ENCODE measurements around the gene MTUS2.

Gene MTUS2

DNA sequence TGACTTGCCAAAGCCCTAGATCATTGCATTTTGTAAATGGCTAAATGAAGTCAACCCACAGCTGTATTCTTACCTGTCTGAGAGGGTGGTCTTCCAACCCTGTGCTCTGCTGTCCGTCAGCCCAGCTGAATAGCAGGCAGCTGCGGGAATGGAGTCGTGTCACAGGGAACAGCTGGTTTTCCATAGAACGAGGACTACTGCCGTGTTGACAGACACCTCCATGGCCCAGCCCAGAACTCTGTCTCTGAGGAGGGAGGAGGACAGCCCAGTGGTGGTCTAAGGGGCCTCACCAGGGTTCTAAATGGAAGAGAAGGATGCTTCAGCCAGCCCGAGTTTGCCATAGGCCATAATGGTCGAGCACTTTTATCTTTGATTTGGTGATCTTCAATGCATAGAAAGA, 664.7 kb downstream of the MTUS2 start:
- DNase-seq (ENCODE audit: extremely low spot score) = no peak
- no peak for TF ChIP-seq FOXK2 (IDR thresholded peaks at IDR 0.05)
- no peak for TF ChIP-seq LEF1 (IDR thresholded peaks at IDR 0.05; ENCODE audit: borderline replicate concordance)
- no peak for TF ChIP-seq SUZ12 (IDR thresholded peaks at IDR 0.05)
- no peak for TF ChIP-seq NFRKB (IDR thresholded peaks at IDR 0.05)
- no peak for TF ChIP-seq ARNT (IDR thresholded peaks at IDR 0.05)
- no peak for TF ChIP-seq FOXA1 (IDR thresholded peaks at IDR 0.05)
- no peak for TF ChIP-seq CTBP1 (IDR thresholded peaks at IDR 0.05; ENCODE audit: borderline replicate concordance)
- no peak for TF ChIP-seq BHLHE40 (IDR thresholded peaks at IDR 0.05; ENCODE audit: borderline replicate concordance)
- TF ChIP-seq SP1 (IDR thresholded peaks at IDR 0.05) = no peak
- TF ChIP-seq ZNF384 (IDR thresholded peaks at IDR 0.05) = no peak
- CTCF ChIA-PET = interaction anchor here (1.5 kb wide), 1 partner anchor 13 kb away, joined by 7 read pairs; no protein-coding TSS in a partner anchor
- POLR2A ChIA-PET = no interaction called here

- ChIA-PET CTCF (no interaction called here), POLR2A (no interaction called here)
- TF ChIP-seq LEF1 (IDR thresholded peaks at IDR 0.05; ENCODE audit: borderline replicate concordance) = no peak
- no peak for TF ChIP-seq L3MBTL2 (conservative IDR thresholded peaks at IDR 0.05)
- TF ChIP-seq FOXM1 (IDR thresholded peaks at IDR 0.05; ENCODE audit: borderline replicate concordance) = no peak
- TF ChIP-seq, protein P1, sequence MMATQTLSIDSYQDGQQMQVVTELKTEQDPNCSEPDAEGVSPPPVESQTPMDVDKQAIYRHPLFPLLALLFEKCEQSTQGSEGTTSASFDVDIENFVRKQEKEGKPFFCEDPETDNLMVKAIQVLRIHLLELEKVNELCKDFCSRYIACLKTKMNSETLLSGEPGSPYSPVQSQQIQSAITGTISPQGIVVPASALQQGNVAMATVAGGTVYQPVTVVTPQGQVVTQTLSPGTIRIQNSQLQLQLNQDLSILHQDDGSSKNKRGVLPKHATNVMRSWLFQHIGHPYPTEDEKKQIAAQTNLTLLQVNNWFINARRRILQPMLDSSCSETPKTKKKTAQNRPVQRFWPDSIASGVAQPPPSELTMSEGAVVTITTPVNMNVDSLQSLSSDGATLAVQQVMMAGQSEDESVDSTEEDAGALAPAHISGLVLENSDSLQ (IDR thresholded peaks at IDR 0.05) = no peak
- TF ChIP-seq ZNF384 (IDR thresholded peaks at IDR 0.05) = no peak
- TF ChIP-seq HDGF (IDR thresholded peaks at IDR 0.05; ENCODE audit: borderline replicate concordance) = no peak
- TF ChIP-seq FOXA1 (IDR thresholded peaks at IDR 0.05) = no peak
- TF ChIP-seq FOXK2 (IDR thresholded peaks at IDR 0.05) = no peak
- no peak for TF ChIP-seq SUZ12 (IDR thresholded peaks at IDR 0.05)
- TF ChIP-seq SP1 (IDR thresholded peaks at IDR 0.05) = no peak
- TF ChIP-seq ELF4 (IDR thresholded peaks at IDR 0.05) = no peak
- no peak for DNase-seq (ENCODE audit: extremely low spot score)
Measured at GRCh38 chr13:29486551-29486950, 666.4 kb downstream of the MTUS2 start.

DNA sequence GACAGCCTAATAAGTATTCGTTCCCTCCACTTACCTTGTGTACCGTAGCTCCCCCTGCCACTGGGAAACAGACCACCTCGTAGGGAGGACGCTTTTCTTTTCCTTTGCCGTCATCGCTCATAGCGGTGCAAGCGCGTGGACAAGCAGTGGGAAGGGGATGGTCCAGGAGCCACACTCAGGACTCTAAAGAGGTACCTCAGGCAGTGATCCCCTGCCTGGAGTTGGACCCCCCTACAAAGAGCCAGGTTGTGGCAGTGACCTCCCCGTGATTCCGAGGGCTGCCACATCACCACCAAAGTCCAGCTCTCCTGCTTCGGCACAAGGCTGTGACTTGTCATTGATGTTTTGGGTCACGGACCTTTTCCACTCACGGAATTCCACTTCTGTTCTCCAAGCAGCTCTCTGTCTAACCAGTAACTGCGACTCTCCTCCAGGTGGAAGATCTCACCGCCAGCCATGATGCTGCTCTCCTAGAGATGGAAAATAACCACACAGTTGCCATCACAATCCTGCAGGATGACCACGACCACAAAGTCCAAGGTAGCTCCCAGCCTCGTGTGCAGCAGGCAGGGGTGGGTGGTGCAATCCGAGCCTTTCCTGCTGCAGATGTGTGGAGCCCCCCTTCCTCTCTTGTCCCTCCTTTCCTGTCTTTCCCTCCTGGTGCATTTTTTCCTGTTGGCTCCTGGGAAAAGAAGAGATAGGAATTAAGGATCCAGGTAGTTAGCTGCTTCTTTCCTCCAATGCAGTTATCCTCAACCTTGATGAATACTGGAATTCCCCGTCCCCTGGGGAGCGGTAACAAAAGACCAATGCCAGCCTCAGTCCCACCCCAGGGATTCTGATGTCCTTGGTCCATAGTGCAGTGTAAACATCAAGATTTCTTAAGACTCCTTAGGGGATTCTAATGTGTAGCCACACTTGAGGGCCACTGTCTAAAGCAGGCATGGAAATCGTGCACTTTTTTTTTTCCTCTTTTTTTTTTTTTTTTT, 667.6 kb downstream of the MTUS2 start:
- ChIA-PET POLR2A (no interaction called here), CTCF (interaction anchor here (0.5 to 1.0 kb wide), 2 partner anchors 119 to 474 kb away, joined by 3 to 4 read pairs; no protein-coding TSS in a partner anchor)
- TF ChIP-seq ARNT (IDR thresholded peaks at IDR 0.05) = no peak
- DNase-seq (ENCODE audit: extremely low spot score) = no peak

DNA sequence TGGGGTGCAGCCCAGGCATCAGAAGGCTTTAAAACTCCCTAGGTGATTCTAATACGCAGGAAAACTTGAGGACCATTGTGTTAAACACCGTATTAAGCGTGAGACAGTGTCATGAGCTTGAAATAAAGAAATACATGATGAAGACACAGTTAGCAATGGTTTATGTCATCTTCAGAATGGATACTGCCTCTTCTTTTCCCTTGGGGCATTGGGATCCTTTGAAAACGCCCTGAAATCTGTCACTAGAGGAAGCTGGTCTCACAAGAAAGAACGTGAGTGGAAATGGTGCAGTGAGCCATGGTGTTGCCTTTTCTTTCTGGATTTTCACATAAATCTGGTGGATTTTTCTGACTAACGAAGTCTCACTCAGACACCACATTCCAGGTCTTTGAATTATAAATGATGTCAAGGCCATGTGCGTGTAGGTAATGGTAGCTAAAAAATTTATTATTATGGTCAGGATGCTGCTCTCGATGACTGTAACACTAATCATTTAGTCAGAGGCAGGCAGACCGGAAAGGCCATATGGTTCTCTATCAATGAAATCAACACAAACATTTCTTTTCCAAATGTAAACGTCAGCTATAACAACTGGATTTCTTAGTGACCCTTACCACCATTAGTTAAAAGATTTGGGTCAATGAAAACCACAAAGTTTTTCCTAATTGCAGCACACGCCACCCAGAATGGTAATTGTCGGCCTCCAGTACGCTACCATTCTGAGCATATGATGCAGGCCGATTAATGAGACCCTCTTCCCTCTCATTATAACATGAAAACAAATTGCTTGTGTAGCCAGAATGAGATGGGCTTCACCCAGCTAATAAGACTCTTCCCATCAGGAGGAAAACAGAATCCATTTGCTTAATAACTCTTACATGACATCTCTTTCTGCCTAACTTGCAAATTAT, 669.8 kb downstream of the MTUS2 start:
- ChIA-PET POLR2A (no interaction called here), CTCF (no interaction called here)
- DNase-seq (ENCODE audit: extremely low spot score) = no peak
- TF ChIP-seq HDGF (IDR thresholded peaks at IDR 0.05; ENCODE audit: borderline replicate concordance) = no peak
- no peak for TF ChIP-seq BHLHE40 (IDR thresholded peaks at IDR 0.05; ENCODE audit: borderline replicate concordance)
- no peak for TF ChIP-seq ELF4 (IDR thresholded peaks at IDR 0.05)
- TF ChIP-seq ARNT (IDR thresholded peaks at IDR 0.05) = no peak

GRCh38 chr13:29490561-29490885, 670.4 kb downstream of the MTUS2 start:
- no peak for DNase-seq (ENCODE audit: extremely low spot score)
- ChIA-PET CTCF (no interaction called here), POLR2A (no interaction called here)
- TF ChIP-seq CTBP1 (IDR thresholded peaks at IDR 0.05; ENCODE audit: borderline replicate concordance) (no peak), ZNF384 (IDR thresholded peaks at IDR 0.05) (no peak), NFRKB (IDR thresholded peaks at IDR 0.05) (no peak), FOXM1 (IDR thresholded peaks at IDR 0.05; ENCODE audit: borderline replicate concordance) (no peak), ARNT (IDR thresholded peaks at IDR 0.05) (no peak), TARDBP (IDR thresholded peaks at IDR 0.05) (no peak), FOXA1 (IDR thresholded peaks at IDR 0.05) (no peak), SUZ12 (IDR thresholded peaks at IDR 0.05) (no peak), LEF1 (IDR thresholded peaks at IDR 0.05; ENCODE audit: borderline replicate concordance) (no peak), SP1 (IDR thresholded peaks at IDR 0.05) (no peak), L3MBTL2 (conservative IDR thresholded peaks at IDR 0.05) (no peak), ELF4 (IDR thresholded peaks at IDR 0.05) (no peak)

DNA sequence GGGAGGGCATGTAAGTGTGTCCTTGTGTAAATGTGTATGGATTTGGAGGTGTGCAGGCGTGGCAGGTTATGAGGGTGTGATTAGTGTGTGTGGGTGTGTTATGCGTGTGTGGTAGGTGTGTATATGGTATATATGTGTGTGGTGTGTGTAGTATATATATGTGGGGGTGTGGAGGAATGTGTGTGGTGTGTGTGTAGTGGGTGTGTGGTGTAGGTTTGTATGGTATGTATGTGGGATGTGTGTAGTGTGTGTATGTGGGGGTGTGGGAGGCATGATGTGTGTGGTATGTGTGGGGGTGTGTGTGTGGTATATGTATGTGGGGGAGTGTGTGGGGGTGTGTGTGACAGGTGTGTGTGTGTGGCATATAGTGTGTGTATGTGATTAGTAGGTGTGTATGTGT, 671.1 kb downstream of the MTUS2 start:
- POLR2A ChIA-PET = no interaction called here
- no peak for DNase-seq (ENCODE audit: extremely low spot score)
- CTCF ChIA-PET = no interaction called here
- TF ChIP-seq BHLHE40 (IDR thresholded peaks at IDR 0.05; ENCODE audit: borderline replicate concordance) = no peak
- TF ChIP-seq HDGF (IDR thresholded peaks at IDR 0.05; ENCODE audit: borderline replicate concordance) = no peak
- no peak for TF ChIP-seq CTBP1 (IDR thresholded peaks at IDR 0.05; ENCODE audit: borderline replicate concordance)
- TF ChIP-seq FOXA1 (IDR thresholded peaks at IDR 0.05) = no peak
- TF ChIP-seq LEF1 (IDR thresholded peaks at IDR 0.05; ENCODE audit: borderline replicate concordance) = no peak

GRCh38 chr13:29493796-29494195, 673.7 kb downstream of the MTUS2 start:
- ChIA-PET POLR2A (no interaction called here), CTCF (interaction anchor here (1.2 kb wide), 1 partner anchor 16 kb away, joined by 3 read pairs; no protein-coding TSS in a partner anchor)
- no peak for DNase-seq (ENCODE audit: extremely low spot score)
- no peak for TF ChIP-seq FOXA1 (IDR thresholded peaks at IDR 0.05)
- TF ChIP-seq BHLHE40 (IDR thresholded peaks at IDR 0.05; ENCODE audit: borderline replicate concordance) = no peak
- TF ChIP-seq LEF1 (IDR thresholded peaks at IDR 0.05; ENCODE audit: borderline replicate concordance) = no peak
- no peak for TF ChIP-seq CTBP1 (IDR thresholded peaks at IDR 0.05; ENCODE audit: borderline replicate concordance)
- TF ChIP-seq SUZ12 (IDR thresholded peaks at IDR 0.05) = no peak
- TF ChIP-seq TARDBP (IDR thresholded peaks at IDR 0.05) = no peak
- TF ChIP-seq FOXM1 (IDR thresholded peaks at IDR 0.05; ENCODE audit: borderline replicate concordance) = no peak
- TF ChIP-seq FOXK2 (IDR thresholded peaks at IDR 0.05) = no peak
- no peak for TF ChIP-seq NFRKB (IDR thresholded peaks at IDR 0.05)
- TF ChIP-seq, protein P1 (IDR thresholded peaks at IDR 0.05) = no peak
- TF ChIP-seq HDGF (IDR thresholded peaks at IDR 0.05; ENCODE audit: borderline replicate concordance) = no peak
- TF ChIP-seq SP1 (IDR thresholded peaks at IDR 0.05) = no peak
- TF ChIP-seq ZNF384 (IDR thresholded peaks at IDR 0.05) = no peak
- TF ChIP-seq ARNT (IDR thresholded peaks at IDR 0.05) = no peak
- TF ChIP-seq L3MBTL2 (conservative IDR thresholded peaks at IDR 0.05) = no peak
- no peak for TF ChIP-seq ELF4 (IDR thresholded peaks at IDR 0.05)

Data from HEK293T (cell line).